GM12878 (cell line): ENCODE measurements around the gene RNF149. TPM values are rescaled to one million over a fixed set of nuclear protein-coding genes. Genes with fewer than 3 reads are reported as not detected.

Experiments used
- ATAC-seq: fragments of 200-7000 bp; cut with Tn5 transposase; 3 replicates; pipeline ENCODE4 v1.9.1; 2020; ENCODE audit warnings: mild to moderate bottlenecking, moderate library complexity
- BruUV-seq: library from RNA; stranded (reverse); fragments of 400-500 nt; replicated peaks from 2 replicates; lab custom pipeline; 2021; lab: Mats Ljungman, UMichigan
- CTCF ChIA-PET: fragments of 300-600 bp; sonication (Branson Sonifier 250); formaldehyde crosslinking; extraction: SDS; loops from one replicate; lab custom pipeline; 2021; ENCODE audit warnings: inconsistent platforms; lab: Yijun Ruan, JAX
- POLR2A ChIA-PET: fragments of 350-600 bp; formaldehyde crosslinking; extraction: SDS; loops from one replicate; lab custom pipeline; 2021; ENCODE audit warnings: inconsistent platforms; lab: Charles Lee
- RAD21 ChIA-PET: fragments of 300-600 bp; sonication (Branson Sonifier 250); formaldehyde crosslinking; loops from one replicate; lab custom pipeline; 2023; ENCODE audit warnings: antibody characterized with exemption; ENCODE audit not compliant: unreplicated experiment; lab: Charles Lee
- SMC1A ChIA-PET: fragments of 300-600 bp; sonication (Branson Sonifier 250); formaldehyde crosslinking; loops from one replicate; lab custom pipeline; 2023; ENCODE audit not compliant: unreplicated experiment, uncharacterized antibody; lab: Charles Lee
- DNase-seq: peaks from one replicate; pipeline ENCODE4 v3.0.0-alpha.2; 2011; ENCODE audit warnings: low read depth, low spot score
- FAIRE-seq: peaks from 3 replicates; lab custom pipeline; 2011; peaks lifted over from hg19 to GRCh38; lab: Jason Lieb, UNC
- H2AFZ ChIP-seq: 2 replicates; pipeline ENCODE4 v1.6.0; 2011; ENCODE audit warnings: low read depth, low read length, control low read depth; ENCODE audit not compliant: control insufficient read depth
- H3K27ac ChIP-seq: 2 replicates; pipeline ENCODE4 v1.5.1; 2011; ENCODE audit warnings: control low read depth; ENCODE audit not compliant: control insufficient read depth, insufficient read depth
- H3K27me3 ChIP-seq, 2 experiments: replicated peaks in 1 of 2; 2 replicates each; pipeline versions ENCODE4 v1.6.0 to v1.6.1; 2011; ENCODE audit warnings: low read length in 1 of 2; ENCODE audit not compliant: control insufficient read depth in 2 of 2, insufficient read depth in 2 of 2
- H3K36me3 ChIP-seq, 2 experiments: 2 replicates each; pipeline ENCODE4 v1.5.1; 2011; ENCODE audit warnings: low read length in 1 of 2; ENCODE audit not compliant: control insufficient read depth in 2 of 2, insufficient read depth in 2 of 2
- H3K4me1 ChIP-seq: 2 replicates; pipeline ENCODE4 v1.6.1; 2011; ENCODE audit warnings: mild to moderate bottlenecking, low read length, moderate library complexity, mixed read lengths; ENCODE audit not compliant: control insufficient read depth, insufficient read depth
- H3K4me2 ChIP-seq: 2 replicates; pipeline ENCODE4 v1.6.0; 2011; ENCODE audit warnings: control low read depth; ENCODE audit not compliant: control insufficient read depth, insufficient read depth
- H3K4me3 ChIP-seq: fragments of 200-600 bp; sonication (generic); 2 replicates; pipeline ENCODE4 v1.5.1; 2016
- H3K79me2 ChIP-seq: 2 replicates; pipeline ENCODE4 v1.6.0; 2011; ENCODE audit warnings: low read length; ENCODE audit not compliant: control insufficient read depth, insufficient read depth
- H3K9ac ChIP-seq: 2 replicates; pipeline ENCODE4 v1.8.0; 2011; ENCODE audit warnings: low read length, control low read depth, mixed read lengths; ENCODE audit not compliant: control insufficient read depth, insufficient read depth
- H3K9me3 ChIP-seq: replicated peaks from 3 replicates; pipeline ENCODE4 v1.5.1; 2011; ENCODE audit warnings: mild to moderate bottlenecking, low read length; ENCODE audit not compliant: control insufficient read depth, insufficient read depth
- H4K20me1 ChIP-seq: 2 replicates; pipeline ENCODE4 v1.6.0; 2011; ENCODE audit not compliant: control insufficient read depth, insufficient read depth
- ATF7 ChIP-seq: fragments of 450-650 bp; IDR thresholded peaks from 2 replicates; pipeline ENCODE4 v1.6.1; 2016; ENCODE audit warnings: low read depth, mild to moderate bottlenecking
- CBX3 ChIP-seq: fragments of 200-600 bp; sonication (generic); IDR thresholded peaks from 2 replicates; pipeline ENCODE4 v1.6.1; 2016; ENCODE audit warnings: low read depth, borderline replicate concordance
- CREM ChIP-seq: IDR thresholded peaks from 2 replicates; pipeline ENCODE4 v1.6.1; 2014; ENCODE audit warnings: antibody characterized with exemption, low read depth
- ELK1 ChIP-seq: IDR thresholded peaks from 2 replicates; pipeline ENCODE4 v1.6.1; 2012; ENCODE audit warnings: low read depth, low read length, improper control_type of control experiment
- ETV6 ChIP-seq, 2 experiments: fragments of 450-650 bp in 1 of 2; IDR thresholded peaks in 1 of 2; conservative IDR thresholded peaks in 1 of 2; 2 replicates each; pipeline ENCODE4 v1.6.1; 2014; ENCODE audit warnings: antibody characterized with exemption in 1 of 2, borderline replicate concordance in 1 of 2, low read depth in 1 of 2, mild to moderate bottlenecking in 1 of 2, moderate library complexity in 1 of 2
- EZH2 ChIP-seq: IDR thresholded peaks from 2 replicates; pipeline ENCODE4 v1.6.1; 2012; ENCODE audit warnings: low read depth, mild to moderate bottlenecking, control low read depth, inconsistent platforms, low read length, borderline replicate concordance; ENCODE audit not compliant: control insufficient read depth
- FOXK2 ChIP-seq: fragments of 450-650 bp; IDR thresholded peaks from 2 replicates; pipeline ENCODE4 v1.6.1; 2017; ENCODE audit warnings: mild to moderate bottlenecking, moderate library complexity
- HCFC1 ChIP-seq: fragments of 150-350 bp; IDR thresholded peaks from 2 replicates; pipeline ENCODE4 v1.6.1; 2014; ENCODE audit warnings: low read length
- KDM1A ChIP-seq: fragments of 200-600 bp; sonication (generic); IDR thresholded peaks from 2 replicates; pipeline ENCODE4 v1.6.1; 2016; ENCODE audit warnings: borderline replicate concordance
- MEF2B ChIP-seq: fragments of 450-650 bp; IDR thresholded peaks from 2 replicates; pipeline ENCODE4 v1.6.1; 2018; ENCODE audit warnings: mild to moderate bottlenecking, moderate library complexity; ENCODE audit not compliant: partially characterized antibody, poor library complexity, severe bottlenecking
- MXI1 ChIP-seq: fragments of 150-350 bp; IDR thresholded peaks from 2 replicates; pipeline ENCODE4 v1.6.1; 2011; ENCODE audit warnings: low read depth, mild to moderate bottlenecking, inconsistent platforms, low read length, improper control_type of control experiment
- NFIC ChIP-seq: IDR thresholded peaks from 2 replicates; pipeline ENCODE4 v1.6.1; 2012; ENCODE audit warnings: low read depth, mild to moderate bottlenecking, inconsistent platforms, low read length, moderate library complexity
- SMC3 ChIP-seq: IDR thresholded peaks from 2 replicates; pipeline ENCODE4 v1.6.1; 2011; ENCODE audit warnings: low read length, improper control_type of control experiment, borderline replicate concordance
- USF2 ChIP-seq: IDR thresholded peaks from 2 replicates; pipeline ENCODE4 v1.6.1; 2011; ENCODE audit warnings: low read depth, low read length, improper control_type of control experiment, borderline replicate concordance
- ZNF207 ChIP-seq: fragments of 450-650 bp; IDR thresholded peaks from 2 replicates; pipeline ENCODE4 v1.6.1; 2014; ENCODE audit warnings: antibody characterized with exemption, mild to moderate bottlenecking, borderline replicate concordance
- ZNF384 ChIP-seq: IDR thresholded peaks from 2 replicates; pipeline ENCODE4 v1.6.1; 2012; ENCODE audit warnings: low read depth, mild to moderate bottlenecking, low read length, improper control_type of control experiment, borderline replicate concordance
- WGBS: methylation state at CpG from one replicate; pipeline ENCODE4 v1.1.6; 2016; ENCODE audit warnings: low lambda C conversion rate; ENCODE audit not compliant: insufficient replicate concordance, insufficient coverage; ENCODE audit errors: missing lambda C conversion rate; 5-methylcytosine and 5-hydroxymethylcytosine counted together
- in situ Hi-C: fragments of 300-500 bp; cut with MboI; formaldehyde crosslinking; loops from 9 replicates; pipeline ENCODE4 v1.14.3; 2018; ENCODE audit warnings: mixed read lengths
- intact Hi-C: fragments of 100-400 bp; cut with micrococcal nuclease; formaldehyde crosslinking; loops from one replicate; pipeline ENCODE4 v1.14.2; 2022; ENCODE audit not compliant: unreplicated experiment
- polyA plus RNA-seq, 11 experiments: library from polyadenylated mRNA; depleted of rRNA in 4 of 11; unstranded in 6 of 11; stranded (reverse) in 5 of 11; fragments of >200 nt; fragmentation: Nextera tagmentation in 4 of 11; fragmentation: Illumina TruSeq in 1 of 11; extraction: Ambion mirVana in 4 of 11; extraction: Trizol in 1 of 11; gene quantifications; 1 replicate in 1 of 11; 2 replicates in 10 of 11; pipeline versions ENCODE4 v1.2.1 to v1.2.3, GENCODE V29; 2011 to 2016; ENCODE audit warnings: inconsistent platforms in 2 of 11, missing spikeins in 2 of 11, low read depth in 1 of 11
- total RNA-seq, 4 experiments: library from RNA; depleted of rRNA in 3 of 4; stranded (reverse); fragments of >200 nt in 3 of 4; fragmentation: Illumina TruSeq in 1 of 4; extraction: Trizol in 1 of 4; gene quantifications; 2 replicates each; pipeline versions ENCODE4 v1.2.1 to v1.2.3, GENCODE V29; 2013 to 2021
- TF ChIP-seq, protein P1 (sequence below), 3 experiments: IDR thresholded peaks in 2 of 3; conservative IDR thresholded peaks in 1 of 3; 2 replicates each; pipeline ENCODE4 v1.5.1; 2011; ENCODE audit warnings: low read depth in 3 of 3, low read length in 3 of 3, mild to moderate bottlenecking in 3 of 3, control low read depth in 2 of 3, moderate library complexity in 2 of 3, inconsistent platforms in 1 of 3, mixed read lengths in 1 of 3; ENCODE audit not compliant: control insufficient read depth in 2 of 3, insufficient read depth in 1 of 3; ENCODE audit errors: extremely low read depth in 1 of 3

Gene RNF149
- total and polyA plus RNA-seq, 10 of the 15 experiments (the other 5 are each of a cell fraction or from before 2014, with no cell fraction given), result 5.2 to 38.4 (median 16.3) TPM

DNA sequence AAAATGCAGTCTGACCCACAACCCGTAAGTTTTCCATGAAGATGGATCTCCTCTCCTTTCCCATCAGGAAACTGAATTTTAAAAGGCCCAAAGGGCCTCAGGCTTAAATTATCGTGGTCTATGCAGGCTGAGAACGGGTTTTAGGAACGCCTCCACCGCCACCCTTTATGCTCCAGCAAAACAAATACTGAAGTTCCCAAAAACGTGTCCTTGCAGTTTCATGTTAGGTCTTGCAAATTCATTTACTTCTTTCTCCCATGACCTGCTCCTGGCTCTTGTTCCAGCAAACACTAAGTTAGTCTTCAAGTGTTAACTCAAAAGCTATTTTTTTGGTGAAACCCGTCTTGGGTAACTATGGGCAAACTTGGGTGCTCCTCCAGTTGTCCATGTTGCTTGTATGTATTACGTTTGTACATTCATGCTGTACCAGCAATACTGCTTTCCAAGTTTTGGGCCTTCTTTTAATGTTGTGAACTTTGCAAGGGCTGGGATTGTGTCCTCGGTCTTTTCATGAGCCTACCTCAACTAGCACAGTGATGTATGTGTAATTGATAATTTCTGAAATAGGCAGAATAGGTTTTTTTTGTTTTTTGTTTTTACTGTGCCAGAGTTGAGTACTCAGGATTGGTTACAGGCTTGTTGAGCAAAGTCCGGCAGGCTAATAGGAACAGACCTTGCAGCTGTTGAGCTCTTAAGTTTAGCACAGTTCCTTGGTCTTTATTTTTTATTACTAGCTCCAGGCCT lies 1.8 kb upstream of the RNF149 start:
- Histone ChIP-seq H3K9ac (no peak overlapping the region), H3K79me2 (peaks cover 16% of the 10 kb centered on the region), H3K27me3 (no peaks in the 10 kb centered on the region), H3K4me2 (no peak overlapping the region), H3K4me3 (no peak overlapping the region), H3K4me1 (peaks cover 24% of the 10 kb centered on the region), H3K9me3 (no peaks in the 10 kb centered on the region), H4K20me1 (no peaks in the 10 kb centered on the region), H2AFZ (no peak overlapping the region), H3K36me3 (no peaks in the 10 kb centered on the region), H3K27ac (no peak overlapping the region)
- no peak for FAIRE-seq
- WGBS, result 70% methylated on average over 10 of the region's 10 CpGs
- RAD21 ChIA-PET, result no interaction called here
- SMC1A ChIA-PET, result interaction anchor here (0.8 to 1.8 kb wide), 2 partner anchors 57 to 521 kb away, joined by 3 to 4 read pairs; no protein-coding TSS in a partner anchor
- DNase-seq, result no peak
- intact Hi-C loops, result no loop called here
- BruUV-seq, result no TSS peak
- in situ Hi-C loops, result no loop called here
- POLR2A ChIA-PET, result interaction anchor here (1.1 kb wide), 1 partner anchor 35 kb away, joined by 4 read pairs; no protein-coding TSS in a partner anchor
- CTCF ChIA-PET, result interaction anchor here (0.6 to 1.5 kb wide), 3 partner anchors 31 to 70 kb away, joined by 3 to 4 read pairs (median 3); no protein-coding TSS in a partner anchor
- TF ChIP-seq ELK1, result no peak
- TF ChIP-seq SMC3, result no peak
- TF ChIP-seq ZNF207, result no peak
- TF ChIP-seq USF2, result no peak
- TF ChIP-seq KDM1A, result no peak
- TF ChIP-seq CREM, result no peak
- no peak for TF ChIP-seq MEF2B
- TF ChIP-seq FOXK2, result no peak
- TF ChIP-seq MXI1, result no peak
- TF ChIP-seq CBX3, result no peak
- TF ChIP-seq EZH2, result no peak
- TF ChIP-seq NFIC, result no peak
- no peak for TF ChIP-seq ATF7
- no peak for TF ChIP-seq HCFC1
- TF ChIP-seq ETV6 (conservative IDR thresholded peaks at IDR 0.05 in 1 of 2, IDR thresholded peaks at IDR 0.05 in 1 of 2; ENCODE audit: borderline replicate concordance in 1 of 2, low read depth in 1 of 2), result no peak
- TF ChIP-seq, protein P1, sequence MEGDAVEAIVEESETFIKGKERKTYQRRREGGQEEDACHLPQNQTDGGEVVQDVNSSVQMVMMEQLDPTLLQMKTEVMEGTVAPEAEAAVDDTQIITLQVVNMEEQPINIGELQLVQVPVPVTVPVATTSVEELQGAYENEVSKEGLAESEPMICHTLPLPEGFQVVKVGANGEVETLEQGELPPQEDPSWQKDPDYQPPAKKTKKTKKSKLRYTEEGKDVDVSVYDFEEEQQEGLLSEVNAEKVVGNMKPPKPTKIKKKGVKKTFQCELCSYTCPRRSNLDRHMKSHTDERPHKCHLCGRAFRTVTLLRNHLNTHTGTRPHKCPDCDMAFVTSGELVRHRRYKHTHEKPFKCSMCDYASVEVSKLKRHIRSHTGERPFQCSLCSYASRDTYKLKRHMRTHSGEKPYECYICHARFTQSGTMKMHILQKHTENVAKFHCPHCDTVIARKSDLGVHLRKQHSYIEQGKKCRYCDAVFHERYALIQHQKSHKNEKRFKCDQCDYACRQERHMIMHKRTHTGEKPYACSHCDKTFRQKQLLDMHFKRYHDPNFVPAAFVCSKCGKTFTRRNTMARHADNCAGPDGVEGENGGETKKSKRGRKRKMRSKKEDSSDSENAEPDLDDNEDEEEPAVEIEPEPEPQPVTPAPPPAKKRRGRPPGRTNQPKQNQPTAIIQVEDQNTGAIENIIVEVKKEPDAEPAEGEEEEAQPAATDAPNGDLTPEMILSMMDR (IDR thresholded peaks at IDR 0.05 in 2 of 3, conservative IDR thresholded peaks at IDR 0.05 in 1 of 3; ENCODE audit: control insufficient read depth in 2 of 3, extremely low read depth in 1 of 3, insufficient read depth in 1 of 3, low read depth in 3 of 3, low read length in 3 of 3), result no peak
- TF ChIP-seq ZNF384, result no peak
- ATAC-seq, result no peak
